GM13977 (cell line): ENCODE data around the gene PRR18.

Experiments
- DNase-seq: peaks from one replicate; pipeline ENCODE4 v3.0.0; 2012; ENCODE audit warnings: low spot score
- CTCF ChIP-seq: IDR thresholded peaks from 2 replicates; pipeline ENCODE4 v1.5.1; 2012; ENCODE audit warnings: mild to moderate bottlenecking, control low read depth; ENCODE audit not compliant: insufficient read depth; ENCODE audit errors: extremely low read depth, missing control alignments
- in situ Hi-C: fragments of 300-500 bp; cut with MboI; formaldehyde crosslinking; loops from one replicate; pipeline ENCODE4 v1.12.0; 2022; ENCODE audit warnings: low sequenced_read_pairs, low pct_unique_long_range_greater_than_20kb, mixed read lengths, inconsistent platforms; ENCODE audit not compliant: unreplicated experiment

Gene PRR18

GRCh38 chr6:166275714-166276166 lies 32.5 kb downstream of the PRR18 start:
- in situ Hi-C loops: no loop called here
- TF ChIP-seq CTCF: peak; percentile 100
- peak; percentile 85 for DNase-seq

- in situ Hi-C loops: no loop called here
- DNase-seq: no peak
- TF ChIP-seq CTCF: no peak
Observed at GRCh38 chr6:166274739-166275370, 33.3 kb downstream of the PRR18 start.

GRCh38 chr6:166274163-166274562 lies 34.0 kb downstream of the PRR18 start:
- in situ Hi-C loops: no loop called here
- DNase-seq: no peak
- no peak for TF ChIP-seq CTCF

GRCh38 chr6:166271376-166271765 lies 36.8 kb downstream of the PRR18 start:
- no peak for DNase-seq
- in situ Hi-C loops: no loop called here
- no peak for TF ChIP-seq CTCF

- in situ Hi-C loops: no loop called here
- no peak for TF ChIP-seq CTCF
- no peak for DNase-seq
Observed at GRCh38 chr6:166270706-166271375, 37.4 kb downstream of the PRR18 start.

- no peak for DNase-seq
- no peak for TF ChIP-seq CTCF
- in situ Hi-C loops: no loop called here
Observed at GRCh38 chr6:166269301-166270039, 38.7 kb downstream of the PRR18 start.
